ENCODE data around the gene RNF157. TPM values are rescaled to one million over a fixed set of nuclear protein-coding genes. Genes with fewer than 3 reads are reported as not detected.

RNF157 gene
- total and polyA plus RNA-seq, 9 of the 15 experiments (the other 6 are each of a cell fraction or from before 2014, with no cell fraction given) = 8.1 to 31.7 (median 20.8) TPM

- TF ChIP-seq, protein P1, sequence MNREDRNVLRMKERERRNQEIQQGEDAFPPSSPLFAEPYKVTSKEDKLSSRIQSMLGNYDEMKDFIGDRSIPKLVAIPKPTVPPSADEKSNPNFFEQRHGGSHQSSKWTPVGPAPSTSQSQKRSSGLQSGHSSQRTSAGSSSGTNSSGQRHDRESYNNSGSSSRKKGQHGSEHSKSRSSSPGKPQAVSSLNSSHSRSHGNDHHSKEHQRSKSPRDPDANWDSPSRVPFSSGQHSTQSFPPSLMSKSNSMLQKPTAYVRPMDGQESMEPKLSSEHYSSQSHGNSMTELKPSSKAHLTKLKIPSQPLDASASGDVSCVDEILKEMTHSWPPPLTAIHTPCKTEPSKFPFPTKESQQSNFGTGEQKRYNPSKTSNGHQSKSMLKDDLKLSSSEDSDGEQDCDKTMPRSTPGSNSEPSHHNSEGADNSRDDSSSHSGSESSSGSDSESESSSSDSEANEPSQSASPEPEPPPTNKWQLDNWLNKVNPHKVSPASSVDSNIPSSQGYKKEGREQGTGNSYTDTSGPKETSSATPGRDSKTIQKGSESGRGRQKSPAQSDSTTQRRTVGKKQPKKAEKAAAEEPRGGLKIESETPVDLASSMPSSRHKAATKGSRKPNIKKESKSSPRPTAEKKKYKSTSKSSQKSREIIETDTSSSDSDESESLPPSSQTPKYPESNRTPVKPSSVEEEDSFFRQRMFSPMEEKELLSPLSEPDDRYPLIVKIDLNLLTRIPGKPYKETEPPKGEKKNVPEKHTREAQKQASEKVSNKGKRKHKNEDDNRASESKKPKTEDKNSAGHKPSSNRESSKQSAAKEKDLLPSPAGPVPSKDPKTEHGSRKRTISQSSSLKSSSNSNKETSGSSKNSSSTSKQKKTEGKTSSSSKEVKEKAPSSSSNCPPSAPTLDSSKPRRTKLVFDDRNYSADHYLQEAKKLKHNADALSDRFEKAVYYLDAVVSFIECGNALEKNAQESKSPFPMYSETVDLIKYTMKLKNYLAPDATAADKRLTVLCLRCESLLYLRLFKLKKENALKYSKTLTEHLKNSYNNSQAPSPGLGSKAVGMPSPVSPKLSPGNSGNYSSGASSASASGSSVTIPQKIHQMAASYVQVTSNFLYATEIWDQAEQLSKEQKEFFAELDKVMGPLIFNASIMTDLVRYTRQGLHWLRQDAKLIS (CRISPR knock-in tag; IDR thresholded peaks at IDR 0.05) = no peak
- no peak for TF ChIP-seq MEIS2 (IDR thresholded peaks at IDR 0.05; ENCODE audit: partially characterized antibody)
- TF ChIP-seq HNRNPLL (IDR thresholded peaks at IDR 0.05; ENCODE audit: low read depth, low read length, poor library complexity, severe bottlenecking) = no peak
- TF ChIP-seq, protein P2, sequence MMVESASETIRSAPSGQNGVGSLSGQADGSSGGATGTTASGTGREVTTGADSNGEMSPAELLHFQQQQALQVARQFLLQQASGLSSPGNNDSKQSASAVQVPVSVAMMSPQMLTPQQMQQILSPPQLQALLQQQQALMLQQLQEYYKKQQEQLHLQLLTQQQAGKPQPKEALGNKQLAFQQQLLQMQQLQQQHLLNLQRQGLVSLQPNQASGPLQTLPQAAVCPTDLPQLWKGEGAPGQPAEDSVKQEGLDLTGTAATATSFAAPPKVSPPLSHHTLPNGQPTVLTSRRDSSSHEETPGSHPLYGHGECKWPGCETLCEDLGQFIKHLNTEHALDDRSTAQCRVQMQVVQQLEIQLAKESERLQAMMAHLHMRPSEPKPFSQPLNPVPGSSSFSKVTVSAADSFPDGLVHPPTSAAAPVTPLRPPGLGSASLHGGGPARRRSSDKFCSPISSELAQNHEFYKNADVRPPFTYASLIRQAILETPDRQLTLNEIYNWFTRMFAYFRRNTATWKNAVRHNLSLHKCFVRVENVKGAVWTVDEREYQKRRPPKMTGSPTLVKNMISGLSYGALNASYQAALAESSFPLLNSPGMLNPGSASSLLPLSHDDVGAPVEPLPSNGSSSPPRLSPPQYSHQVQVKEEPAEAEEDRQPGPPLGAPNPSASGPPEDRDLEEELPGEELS (CRISPR knock-in tag; IDR thresholded peaks at IDR 0.05; ENCODE audit: borderline replicate concordance) = no peak
- TF ChIP-seq PRPF4 (IDR thresholded peaks at IDR 0.05; ENCODE audit: insufficient read depth, low read depth, low read length, poor library complexity, severe bottlenecking) = no peak
- TF ChIP-seq ZNF146 (CRISPR knock-in tag; IDR thresholded peaks at IDR 0.05; ENCODE audit: unreplicated experiment) = peak; percentile 85
- no peak for TF ChIP-seq POU5F1 (IDR thresholded peaks at IDR 0.05; ENCODE audit: borderline replicate concordance, low read depth, low read length, partially characterized antibody)
- TF ChIP-seq NFE2L1 (tag; IDR thresholded peaks at IDR 0.05; ENCODE audit: borderline replicate concordance, low read depth) = peak; percentile 96
- TF ChIP-seq RCOR1 (IDR thresholded peaks at IDR 0.05; ENCODE audit: borderline replicate concordance in 1 of 2, low read depth in 2 of 2, low read length in 2 of 2) = peak in 1 of 2 experiments; percentile 17; a peak in 1 of 4 replicates
- peak; percentile 36; the same call in 1 of the 2 replicates for TF ChIP-seq JUND (IDR thresholded peaks at IDR 0.05; ENCODE audit: borderline replicate concordance, low read depth, low read length)
- TF ChIP-seq JUND (tag; IDR thresholded peaks at IDR 0.05; ENCODE audit: borderline replicate concordance, low read depth, low read length) = 0 out of 3 replicates have a peak, but pooled peaks have one; percentile 13
- TF ChIP-seq NFIC (IDR thresholded peaks at IDR 0.05) = 0 out of 2 replicates have a peak, but pooled peaks have one; percentile 20
- no peak for TF ChIP-seq HOMEZ (CRISPR knock-in tag; IDR thresholded peaks at IDR 0.05)
- TF ChIP-seq ZNF121 (CRISPR knock-in tag; conservative IDR thresholded peaks at IDR 0.05) = no peak
- peak; percentile 71 for TF ChIP-seq SMARCE1 (IDR thresholded peaks at IDR 0.05)
- no peak for TF ChIP-seq ZFP36 (IDR thresholded peaks at IDR 0.05; ENCODE audit: low read depth, low read length, partially characterized antibody)
- TF ChIP-seq LEF1 (IDR thresholded peaks at IDR 0.05) = peak; percentile 66; the same call in 1 of the 2 replicates
- no peak for TF ChIP-seq ZNF551 (CRISPR knock-in tag; IDR thresholded peaks at IDR 0.05)
- no peak for TF ChIP-seq NR1H2 (CRISPR knock-in tag; IDR thresholded peaks at IDR 0.05)
- no peak for TF ChIP-seq HNRNPH1 (optimal IDR thresholded peaks at IDR 0.05; ENCODE audit: low read depth, low read length)
Observed at GRCh38 chr17:76195281-76196096, 44.8 kb downstream of the RNF157 start (continued).
